Bone marrow (tissue), 2 donors: Measurements from ENCODE around the gene PDZD2.
"Not testable (repeated sequence)": the region's sequence is repeated elsewhere in the genome, so short reads cannot be mapped to it uniquely, and the experiment has no call there.

ENCODE experiments used
- DNase-seq, 2 donors: peaks; one replicate each; lab custom pipeline; 2025; lab: John Stamatoyannopoulos, UW

The PDZD2 gene

DNA sequence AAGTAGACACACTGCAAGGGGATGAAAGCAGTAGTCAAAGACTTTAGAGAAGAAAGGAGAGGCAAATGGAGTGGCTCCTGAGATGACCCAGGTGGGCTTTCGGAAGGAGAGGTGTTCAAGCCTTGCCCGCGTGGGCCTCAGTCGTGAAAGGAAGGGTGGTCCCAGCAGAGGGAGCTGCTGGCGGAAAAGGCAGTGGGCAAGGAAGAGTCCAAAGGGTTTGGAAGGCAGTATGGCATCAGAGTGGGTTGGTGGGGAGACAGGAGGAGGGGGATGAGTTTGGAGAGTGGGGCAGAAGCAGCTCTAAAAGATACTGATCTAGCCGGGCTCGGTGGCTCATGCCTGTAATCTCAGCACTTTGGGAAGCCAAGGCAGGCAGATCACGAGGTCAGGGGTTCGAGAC is 369.8 kb downstream of the PDZD2 start:
- no peak for DNase-seq

DNA sequence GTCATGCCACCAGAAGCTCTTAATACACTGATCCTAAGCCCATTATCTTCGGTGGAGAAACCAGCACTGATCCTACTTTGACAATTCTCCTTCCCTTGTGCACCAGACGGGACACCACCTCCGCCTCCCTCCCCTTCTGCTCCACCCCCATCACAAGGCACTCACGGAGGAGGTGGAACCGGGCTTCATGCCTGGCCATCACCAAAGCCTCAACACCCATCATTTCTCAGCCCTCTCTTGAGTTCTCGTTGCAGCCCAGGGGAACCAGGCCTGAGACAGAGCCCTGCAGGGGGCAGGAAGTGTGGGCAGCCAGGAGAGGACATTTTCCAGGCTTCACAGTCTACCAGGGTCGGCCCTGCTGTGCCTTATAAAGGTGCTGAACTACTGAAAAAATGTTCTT is 374.7 kb downstream of the PDZD2 start:
- DNase-seq, result no peak

DNA sequence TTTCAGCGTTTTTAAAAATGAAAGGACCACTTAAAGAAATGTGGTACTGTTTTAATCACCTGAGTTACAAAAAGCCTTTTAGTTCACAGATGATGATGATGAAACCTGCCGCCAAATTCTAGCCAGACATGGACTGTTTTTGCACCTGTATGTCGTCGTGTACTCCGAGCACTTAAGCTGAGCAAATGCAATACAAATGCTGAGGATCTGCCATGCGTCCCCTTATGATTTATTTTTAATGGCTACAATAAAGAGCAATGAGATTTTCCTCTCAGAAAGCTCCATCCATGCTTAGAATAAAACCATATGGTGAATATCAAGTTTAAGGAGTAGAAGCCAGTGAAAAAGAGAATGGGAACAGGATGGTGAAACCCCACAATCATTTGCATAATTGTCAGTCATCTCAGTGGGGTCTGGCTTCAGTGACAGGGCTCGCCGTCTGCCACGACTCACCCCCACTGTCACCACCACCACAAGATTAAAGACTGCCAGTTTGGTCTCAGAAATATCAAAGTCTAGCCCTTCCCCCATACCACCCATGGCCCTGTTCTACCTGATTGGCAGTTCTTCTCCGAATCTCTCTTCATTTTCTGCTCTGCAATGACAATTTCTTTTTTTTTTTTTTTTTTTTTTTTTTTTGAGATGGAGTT is 375.3 kb downstream of the PDZD2 start:
- DNase-seq, result peak in 1 of 2 donors; percentile 8

DNA sequence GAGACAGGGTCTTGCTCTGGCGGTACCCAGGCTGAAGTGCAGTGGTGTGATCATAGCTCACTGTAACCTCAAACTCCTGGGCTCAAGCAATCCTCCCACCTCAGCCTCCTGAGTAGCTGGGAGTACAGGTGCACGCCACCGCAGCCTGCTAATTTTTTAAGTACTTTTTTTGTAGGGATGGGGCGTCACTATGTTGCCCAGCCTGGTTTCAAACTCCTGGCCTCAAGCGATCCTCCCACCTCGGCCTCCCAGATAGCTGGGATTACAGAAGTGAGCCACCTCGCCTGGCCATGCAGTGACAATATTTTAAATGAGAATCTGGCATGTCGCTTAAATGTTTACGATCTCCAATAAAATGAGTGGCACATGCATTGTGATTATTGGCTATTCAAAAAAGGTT is 376.3 kb downstream of the PDZD2 start:
- not testable (repeated sequence) for DNase-seq

DNA sequence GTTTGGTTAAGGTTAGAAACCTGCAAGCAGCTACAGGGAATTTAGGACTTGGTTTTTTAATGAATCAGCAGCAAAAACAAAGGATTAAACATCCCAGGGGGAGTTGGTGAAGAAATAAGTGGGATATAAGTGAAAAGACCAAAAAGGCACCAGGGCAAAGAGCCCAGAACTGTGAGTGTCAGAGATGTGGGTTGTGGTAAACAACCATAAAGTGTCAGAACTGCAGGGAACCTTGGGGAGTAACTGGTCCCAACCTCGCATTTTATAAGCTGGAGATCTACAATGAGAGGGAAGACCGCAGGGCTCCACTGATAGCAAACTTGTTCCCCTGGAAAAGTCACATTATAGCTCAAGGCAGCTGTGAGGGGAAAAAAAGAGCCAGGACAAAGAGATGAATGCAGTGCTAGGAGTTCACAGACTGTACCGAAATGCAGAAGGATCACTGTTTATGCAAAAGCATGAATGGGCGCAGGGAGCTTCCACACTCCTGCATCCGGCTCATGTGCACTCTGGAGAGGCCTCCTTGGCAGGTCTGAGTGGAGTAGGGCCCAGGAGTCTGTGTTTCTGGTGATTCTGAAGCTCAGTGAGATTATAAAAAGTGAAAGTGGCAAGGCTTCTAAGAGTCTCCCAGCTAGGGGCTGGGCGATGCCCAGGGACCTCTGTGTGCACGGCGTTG is 378.9 kb downstream of the PDZD2 start:
- DNase-seq, result no peak

DNA sequence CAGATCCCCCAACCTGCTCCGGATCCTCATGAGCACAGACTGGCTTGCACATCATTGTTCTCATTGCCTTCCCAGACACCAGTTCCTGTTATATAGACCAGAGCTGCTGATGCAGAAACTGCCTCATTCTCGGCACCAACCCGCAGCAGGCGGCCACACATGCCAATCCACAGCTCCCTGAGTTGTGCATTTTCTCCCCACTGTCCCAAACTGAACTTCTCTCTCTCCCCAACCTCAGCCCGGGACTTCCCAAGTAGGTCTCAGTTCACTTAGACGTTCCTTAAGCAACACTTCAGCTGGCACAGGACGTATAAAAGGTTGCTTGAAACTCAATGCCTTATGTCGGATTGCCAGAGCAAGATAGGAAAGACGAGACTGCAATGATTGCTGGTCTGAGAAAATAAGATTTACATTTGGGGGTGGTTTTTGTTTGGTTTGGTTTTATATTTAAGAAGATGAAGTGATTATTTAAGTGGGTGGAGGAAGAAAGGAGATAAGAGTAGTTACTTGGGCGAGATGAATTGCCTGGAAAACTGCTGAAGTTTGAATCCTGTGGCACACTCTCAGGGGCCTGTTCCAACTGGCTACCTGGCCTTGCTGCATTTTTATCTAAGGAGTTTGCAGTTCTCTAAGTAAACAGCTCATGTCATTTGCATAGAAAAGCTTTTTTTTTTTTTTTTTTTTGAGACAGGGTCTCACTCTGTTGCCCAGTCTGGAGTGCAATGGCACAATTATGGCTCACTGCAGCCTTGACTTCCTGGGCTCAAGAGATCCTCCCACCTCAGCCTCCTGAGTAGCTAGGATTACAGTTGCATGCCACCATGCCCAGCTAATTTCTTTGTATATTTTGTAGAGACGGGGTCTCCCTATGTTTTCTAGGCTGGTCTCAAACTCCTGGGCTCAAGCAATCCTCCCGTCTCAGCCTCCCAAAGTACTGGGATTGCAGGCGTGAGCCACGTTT is 379.8 kb downstream of the PDZD2 start:
- DNase-seq, result no peak

DNA sequence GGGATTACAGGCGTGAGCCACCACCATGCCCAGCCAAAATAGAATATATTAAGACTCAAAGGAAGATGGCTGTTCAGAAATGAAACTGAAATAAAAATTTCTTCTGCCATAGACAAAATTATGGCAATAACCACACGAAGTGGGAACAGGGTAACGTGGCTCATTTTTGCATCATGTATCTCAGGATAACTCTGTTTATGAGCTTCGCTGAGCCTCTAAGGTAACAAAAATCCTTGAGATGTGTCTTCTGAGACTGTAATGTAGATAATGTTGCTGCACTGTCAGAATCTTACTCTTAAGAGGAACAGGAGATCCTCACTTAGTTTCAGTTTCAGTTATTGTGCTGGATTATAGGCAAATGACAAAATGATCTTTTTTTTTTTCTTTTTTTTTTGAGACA is 381.3 kb downstream of the PDZD2 start:
- peak in 1 of 2 donors; percentile 57 for DNase-seq

DNA sequence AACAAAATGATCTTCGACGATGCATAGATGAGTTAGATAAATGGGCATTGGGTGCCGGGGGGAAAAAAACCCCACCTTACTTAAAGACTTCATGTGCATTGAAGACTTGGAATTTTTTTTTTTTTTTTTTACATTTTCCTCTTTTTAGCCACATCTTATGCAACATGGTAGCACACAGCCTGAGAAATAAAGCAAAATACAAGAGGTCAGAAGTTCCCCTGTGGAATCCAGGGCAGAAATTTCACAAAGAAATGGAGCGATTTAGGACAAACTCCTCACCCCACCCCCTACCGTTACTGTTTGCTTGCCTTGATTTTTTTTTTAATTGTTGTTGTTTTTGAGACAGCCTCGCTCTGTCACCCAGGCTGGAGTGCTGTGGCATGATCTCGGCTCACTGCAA is 382.0 kb downstream of the PDZD2 start:
- DNase-seq, result no peak

DNA sequence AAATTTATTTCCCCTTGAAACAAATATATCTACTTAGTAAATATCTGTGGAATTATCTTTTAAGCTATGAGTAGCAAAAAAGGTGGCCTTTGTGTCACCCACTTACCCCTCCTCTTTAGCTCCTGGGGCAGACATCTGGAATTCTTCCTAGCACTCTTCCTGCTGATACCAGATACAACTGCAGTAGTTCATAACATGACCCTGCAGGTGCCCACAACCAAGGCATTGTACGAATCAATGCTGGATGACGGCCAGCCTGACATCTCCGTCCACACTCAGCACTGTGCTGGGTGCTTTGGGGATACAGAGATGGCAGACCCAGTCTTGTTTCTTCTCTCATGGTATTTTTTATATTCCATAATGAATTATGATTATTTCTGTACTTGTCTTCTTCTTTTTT is 382.8 kb downstream of the PDZD2 start:
- DNase-seq, result no peak

DNA sequence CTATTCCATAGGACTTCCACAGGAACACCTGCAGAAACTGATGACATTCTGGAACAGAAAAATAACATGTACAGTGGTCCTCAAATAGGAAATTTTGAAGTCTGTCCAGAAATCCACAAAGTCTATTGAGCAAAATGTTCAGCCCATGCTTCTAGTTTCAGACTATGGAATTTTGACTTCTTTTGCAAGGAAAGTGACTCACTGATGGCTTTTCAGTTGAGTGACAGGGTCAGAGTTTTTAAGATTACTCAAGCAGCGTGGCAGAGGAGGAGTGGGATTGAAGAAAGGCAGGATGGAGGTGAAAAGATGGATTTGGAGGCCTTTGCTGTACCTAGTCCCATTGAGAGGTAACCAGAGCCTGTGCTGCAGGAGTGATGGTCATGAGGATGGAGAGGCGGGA is 383.7 kb downstream of the PDZD2 start:
- DNase-seq, result no peak

DNA sequence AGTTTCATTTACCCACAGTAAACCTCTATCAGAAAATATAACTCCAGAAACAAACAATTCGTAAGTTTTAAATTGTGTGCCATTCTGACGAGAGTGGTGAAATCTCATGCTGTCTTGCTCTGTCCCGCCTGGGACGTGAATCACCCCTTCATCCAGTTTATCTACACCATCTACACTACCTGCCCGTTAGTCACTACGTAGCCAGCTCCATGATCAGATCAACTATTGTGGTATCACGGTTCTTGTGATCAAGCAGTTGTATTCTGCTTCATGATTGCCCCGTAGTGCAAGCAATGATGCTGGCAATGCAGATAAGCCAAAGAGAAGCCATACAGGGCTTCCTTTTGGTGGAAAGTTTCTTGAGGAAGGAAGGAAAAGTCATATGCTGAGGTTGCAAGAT is 384.9 kb downstream of the PDZD2 start:
- DNase-seq, result no peak

DNA sequence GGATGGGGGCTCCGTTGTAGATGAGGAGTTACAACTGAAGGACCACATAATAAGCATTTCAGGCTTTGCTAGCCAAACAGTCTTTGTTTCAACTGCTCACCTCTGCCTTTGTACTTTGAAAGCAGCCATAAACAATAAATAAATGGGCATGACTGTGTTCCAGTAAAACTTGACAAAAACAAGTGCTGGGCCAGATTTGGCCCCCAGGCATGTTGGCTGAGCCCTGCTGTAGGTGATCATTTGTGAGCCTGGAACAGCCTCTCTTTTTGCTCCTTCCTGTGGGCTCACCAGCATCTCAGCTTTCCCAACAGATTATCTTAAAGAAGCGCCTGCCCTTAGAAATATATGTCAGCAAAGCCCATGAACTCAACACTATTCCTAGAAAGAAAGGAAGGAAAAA is 385.8 kb downstream of the PDZD2 start:
- DNase-seq, result no peak

DNA sequence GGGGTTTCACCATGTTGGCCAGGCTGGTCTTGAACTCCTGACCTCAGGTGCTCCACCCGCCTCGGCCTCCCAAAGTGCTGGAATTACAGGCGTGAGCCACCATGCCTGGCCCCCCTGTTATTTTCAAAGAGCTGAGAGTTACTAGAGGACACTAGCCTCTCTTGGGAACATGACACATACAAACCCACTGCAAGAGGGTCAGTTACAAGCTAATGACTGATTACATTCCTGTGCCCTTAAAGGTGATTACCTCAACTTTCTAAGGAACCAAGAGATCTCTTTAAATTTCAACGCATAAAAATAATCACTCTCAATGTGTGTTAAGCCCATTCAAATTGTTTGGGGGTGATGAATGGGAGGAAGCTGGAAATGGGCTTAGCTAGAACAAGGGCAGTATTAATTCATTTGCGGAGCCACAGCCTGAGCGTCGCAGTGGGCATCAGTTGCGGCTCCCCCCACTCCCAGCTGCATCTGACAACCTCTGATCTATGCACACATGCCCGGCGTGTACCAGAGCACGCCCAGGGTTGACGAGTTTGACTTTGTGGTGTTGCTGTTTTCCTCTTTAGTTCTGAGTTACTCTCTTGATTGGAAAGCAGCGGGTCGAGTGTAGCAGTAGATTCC is 388.3 kb downstream of the PDZD2 start:
- no peak for DNase-seq

DNA sequence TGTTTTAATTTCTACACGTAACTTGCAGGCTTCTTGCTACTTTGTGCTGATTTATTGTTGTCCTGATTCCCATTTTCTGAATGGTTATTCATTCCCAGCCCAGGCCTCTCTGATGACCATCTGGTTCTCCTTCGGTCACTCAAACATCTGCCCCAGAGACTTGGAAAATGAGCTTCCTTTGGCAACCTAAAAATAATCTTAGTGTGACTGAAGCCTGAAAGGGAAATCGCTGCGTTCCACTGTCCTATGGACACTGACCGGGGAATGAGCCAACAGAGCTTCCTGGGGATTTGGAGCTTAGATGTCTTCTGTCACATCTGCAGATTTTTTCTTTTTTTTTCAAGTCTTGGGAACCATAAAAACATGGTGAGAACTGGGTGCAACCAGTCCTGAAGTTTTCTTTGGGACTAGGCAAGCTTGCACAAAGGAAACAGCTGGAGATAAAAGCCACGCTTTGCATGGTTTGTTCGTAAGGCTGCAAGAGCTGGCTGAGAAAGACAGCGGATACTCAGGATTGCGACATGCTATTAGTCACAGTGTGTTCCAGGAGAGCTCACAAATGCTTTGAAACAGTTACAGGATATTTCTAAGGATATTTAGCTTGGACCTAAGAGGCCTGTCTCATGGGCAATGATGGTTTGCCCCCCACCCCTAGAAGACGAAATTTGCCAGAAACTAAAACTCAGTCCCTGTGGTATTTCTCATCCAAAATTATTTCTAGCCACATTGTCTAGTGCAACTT is 389.0 kb downstream of the PDZD2 start:
- peak; percentile 5 to 80 for DNase-seq

DNA sequence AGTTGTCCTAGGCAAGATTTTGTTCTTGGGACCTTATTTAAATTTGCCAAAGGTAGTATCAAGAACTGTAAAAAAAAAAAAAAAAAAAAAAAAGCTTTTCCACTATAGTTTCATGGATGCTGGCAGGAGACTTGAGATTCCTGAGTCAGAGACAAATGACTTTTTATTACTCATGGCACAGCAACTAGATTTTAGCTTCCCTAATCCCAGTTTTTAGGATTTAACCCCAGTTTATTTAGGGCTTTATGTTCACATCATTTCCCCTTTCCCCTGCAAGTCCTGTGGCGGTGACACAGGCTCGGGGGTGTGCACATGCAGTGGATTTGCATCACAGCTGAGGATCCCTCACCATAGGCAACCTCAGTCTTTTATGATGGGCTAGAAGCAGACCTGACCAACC is 390.3 kb downstream of the PDZD2 start:
- no peak for DNase-seq

DNA sequence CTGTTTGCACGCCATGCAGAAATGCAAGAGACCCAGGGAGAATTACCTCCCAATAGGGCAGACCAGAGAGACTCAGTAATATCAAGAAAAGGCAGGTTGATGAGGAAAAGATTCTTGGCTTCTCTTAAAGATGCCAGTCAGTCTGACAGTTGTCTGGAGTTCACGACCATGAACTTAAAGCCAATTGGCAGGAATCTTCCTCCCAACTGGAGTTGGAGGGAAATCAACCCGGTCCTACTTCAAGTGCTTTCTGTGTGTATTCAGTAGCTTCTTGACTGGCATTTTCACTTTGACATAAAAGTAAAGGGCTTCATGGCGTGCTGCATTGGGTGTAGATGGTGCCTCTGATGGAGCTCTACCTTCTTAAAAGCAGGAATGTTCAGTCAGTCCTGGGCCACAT is 390.9 kb downstream of the PDZD2 start:
- no peak for DNase-seq

DNA sequence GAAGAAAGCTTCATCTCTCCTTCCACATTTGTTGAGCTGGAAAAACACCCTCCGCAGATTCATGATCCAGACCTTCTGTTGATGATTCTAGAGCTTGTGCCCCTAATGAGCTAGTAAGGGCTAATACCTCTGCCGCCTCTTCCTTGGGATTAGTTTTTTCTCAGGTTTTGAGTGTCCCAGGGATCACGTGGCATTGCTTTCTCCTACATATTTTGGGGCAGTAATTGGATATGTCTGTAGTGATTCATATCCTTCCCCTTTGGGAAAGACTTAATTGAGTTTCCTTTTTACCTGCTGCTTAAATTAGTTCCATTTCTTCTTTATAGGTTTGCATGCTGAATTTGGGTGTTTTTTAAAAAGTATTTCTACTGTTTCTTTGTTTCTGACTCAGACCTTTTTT is 391.3 kb downstream of the PDZD2 start:
- no peak for DNase-seq

DNA sequence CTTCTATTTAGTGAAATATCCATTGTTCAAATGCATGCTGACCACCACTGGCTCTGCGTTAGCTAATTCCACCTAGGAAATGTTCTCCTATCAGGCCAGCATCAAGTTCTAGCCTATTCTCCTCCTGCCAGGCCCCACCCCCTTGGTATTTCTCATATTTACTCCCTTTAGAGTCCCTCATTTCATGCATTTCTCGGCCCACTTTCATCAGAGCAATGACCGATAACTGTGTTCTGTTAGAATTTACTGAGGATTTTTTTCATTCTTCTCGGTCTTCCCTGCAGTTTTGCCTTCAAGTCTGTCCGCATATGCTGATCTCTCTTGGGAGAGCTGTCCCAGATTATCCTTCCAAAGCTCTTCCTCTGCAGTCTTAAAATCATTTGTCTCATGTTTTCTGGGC is 391.8 kb downstream of the PDZD2 start:
- DNase-seq, result no peak

DNA sequence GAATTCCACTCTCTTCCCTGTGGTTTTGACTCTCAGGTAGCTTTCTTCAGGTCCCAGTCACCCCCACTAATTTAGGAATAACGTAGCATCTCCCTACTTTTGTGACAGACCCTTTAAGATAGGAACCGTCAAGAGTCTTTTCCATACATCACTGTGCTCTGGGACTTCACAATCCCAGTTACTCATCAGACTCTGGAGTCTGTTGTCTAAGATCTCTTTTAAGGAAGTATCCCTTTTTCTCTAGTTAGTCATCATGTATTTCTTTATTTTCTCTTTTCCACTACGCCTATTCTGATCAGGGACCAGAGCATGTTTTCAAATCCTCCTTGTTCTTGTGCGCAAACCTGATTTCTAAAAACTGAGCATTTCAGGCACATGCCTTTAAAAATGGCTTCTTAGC is 392.2 kb downstream of the PDZD2 start:
- DNase-seq, result no peak

DNA sequence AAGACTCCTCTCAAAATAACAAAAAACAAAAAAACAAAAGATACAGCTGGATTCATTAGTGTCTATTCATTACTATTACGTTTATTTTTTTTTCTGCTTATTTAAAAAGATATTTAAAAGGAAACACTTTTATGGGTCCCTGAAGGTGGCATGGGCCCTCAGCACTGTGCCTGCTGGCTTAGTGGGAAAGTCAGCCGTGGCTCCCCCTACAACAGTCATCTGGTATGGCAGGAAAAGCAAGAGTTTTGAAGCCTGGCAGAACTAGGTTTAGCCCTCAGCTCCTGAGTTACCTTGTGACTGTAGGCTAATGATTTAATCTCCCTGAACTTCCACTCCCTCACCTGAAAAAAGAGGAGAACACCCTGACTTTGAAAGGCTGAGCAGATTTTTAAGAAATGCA is 399.6 kb downstream of the PDZD2 start:
- no peak for DNase-seq

DNA sequence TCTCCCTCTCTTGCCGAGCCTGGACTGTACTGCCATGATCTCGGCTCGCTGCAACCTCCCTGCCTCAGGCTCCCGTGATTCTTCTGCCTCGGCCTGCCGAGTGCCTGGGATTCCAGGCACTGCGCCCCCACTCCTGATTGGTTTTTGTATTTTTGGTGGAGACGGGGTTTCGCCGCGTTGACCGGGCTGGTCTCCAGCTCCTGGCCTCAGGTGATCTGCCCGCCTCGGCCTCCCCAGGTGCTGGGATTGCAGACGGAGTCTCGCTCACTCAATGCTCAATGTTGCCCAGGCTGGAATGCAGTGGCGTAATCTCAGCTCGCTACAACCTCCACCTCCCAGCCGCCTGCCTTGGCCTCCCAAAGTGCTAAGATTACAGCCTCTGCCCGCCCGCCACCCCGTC is 400.2 kb downstream of the PDZD2 start:
- not testable (repeated sequence) for DNase-seq

DNA sequence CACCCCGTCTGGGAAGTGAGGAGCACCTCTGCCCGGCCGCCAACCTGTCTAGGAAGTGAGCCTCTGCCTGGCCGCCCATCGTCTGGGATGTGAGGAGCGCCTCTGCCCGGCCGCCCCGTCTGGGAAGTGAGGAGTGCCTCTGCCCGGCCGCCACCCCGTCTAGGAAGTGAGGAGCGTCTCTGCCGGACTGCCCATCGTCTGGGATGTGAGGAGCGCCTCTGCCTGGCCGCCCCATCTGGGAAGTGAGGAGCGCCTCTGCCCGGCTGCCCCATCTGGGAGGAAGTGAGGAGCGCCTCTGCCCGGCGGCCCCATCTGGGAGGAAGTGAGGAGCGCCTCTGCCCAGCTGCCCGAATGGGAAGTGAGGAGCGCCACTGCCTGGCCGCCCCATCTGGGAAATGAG is 400.7 kb downstream of the PDZD2 start:
- not testable (repeated sequence) for DNase-seq
